BLaER1 treated with 17β-estradiol and CSF1 and Interleukin-3, amounts not matched to agents 10 nM and 100 nM (cell line): Measurements from ENCODE around the gene FAM163B.
A peak's percentile ranks its signal among the peaks of the same experiment; 100 is the strongest.

Experiments
- H3K27ac ChIP-seq, 11 experiments: shearing (Covaris generic); formaldehyde crosslinking; 2 replicates each; pipeline ENCODE4 v1.8.1; 2022
- H3K27me3 ChIP-seq, 11 experiments: shearing (Covaris generic); formaldehyde crosslinking; 2 replicates each; pipeline ENCODE4 v1.8.1; 2022
- H3K36me3 ChIP-seq, 11 experiments: shearing (Covaris generic); formaldehyde crosslinking; 2 replicates each; pipeline ENCODE4 v1.8.1; 2022
- H3K4me1 ChIP-seq, 10 experiments: shearing (Covaris generic); formaldehyde crosslinking; 2 replicates each; pipeline ENCODE4 v1.8.1; 2022
- H3K4me2 ChIP-seq, 11 experiments: shearing (Covaris generic); formaldehyde crosslinking; 2 replicates each; pipeline ENCODE4 v1.8.1; 2022
- H3K4me3 ChIP-seq, 10 experiments: shearing (Covaris generic); formaldehyde crosslinking; 2 replicates each; pipeline ENCODE4 v1.8.1; 2022
- H3K9ac ChIP-seq, 11 experiments: shearing (Covaris generic); formaldehyde crosslinking; 2 replicates each; pipeline ENCODE4 v1.8.1; 2022
- H3K9me3 ChIP-seq, 11 experiments: shearing (Covaris generic); formaldehyde crosslinking; replicated peaks in 1 of 11; 2 replicates each; pipeline ENCODE4 v1.8.1; 2022
- H4K20me1 ChIP-seq, 11 experiments: shearing (Covaris generic); formaldehyde crosslinking; 2 replicates each; pipeline ENCODE4 v1.8.1; 2022
- Cebpa-rat ChIP-seq, 11 experiments: shearing (Covaris generic); IDR thresholded peaks; 2 replicates each; pipeline ENCODE4 v1.8.1; 2022

The FAM163B gene

DNA sequence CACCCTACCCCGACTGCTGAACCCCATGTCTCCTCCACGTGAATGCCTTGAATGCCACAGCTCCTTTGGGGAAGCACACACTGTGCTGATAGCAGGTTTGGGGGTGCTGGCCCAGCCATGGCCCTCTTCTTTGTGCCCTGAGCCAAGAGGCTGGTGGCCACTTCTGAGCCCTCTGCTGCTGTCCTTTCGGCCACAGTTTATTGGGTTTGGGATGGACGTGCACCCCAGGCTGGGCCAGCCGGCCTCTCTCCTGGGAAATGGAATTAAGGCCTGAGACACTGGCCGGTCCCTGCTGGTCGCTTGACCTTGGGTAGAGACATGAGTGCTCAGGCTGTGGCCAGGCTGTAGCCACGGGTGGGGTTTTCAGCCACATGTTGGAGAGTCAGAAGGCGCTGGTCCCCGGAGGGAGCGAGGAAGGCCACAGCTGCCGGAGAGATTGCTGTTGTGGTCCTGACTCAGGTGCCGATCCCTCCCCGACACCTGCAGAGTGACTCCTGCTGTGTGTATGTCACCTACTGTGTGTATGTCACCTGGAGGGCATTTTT is 26.6 kb downstream of the FAM163B start:
- H3K4me2 ChIP-seq, result peak overlapping the region in 10 of 11 experiments; percentile 30 to 99 (median 94); a peak in 18 of 22 replicates
- H3K4me3 ChIP-seq, result no peak overlapping the region
- peak overlapping the region in 4 of 11 experiments; percentile 89 to 99 (median 97); a peak in 10 of 22 replicates for H3K27ac ChIP-seq
- no peaks in the 10 kb centered on the region for H3K9me3 ChIP-seq
- H3K36me3 ChIP-seq, result no peaks in the 10 kb centered on the region
- peaks cover 82 to 100% (median 99%) of the 10 kb centered on the region in 10 experiments for H3K4me1 ChIP-seq
- peak overlapping the region in 4 of 11 experiments; percentile 81 to 93 (median 88); a peak in 8 of 22 replicates for H3K9ac ChIP-seq
- peaks cover 0 to 75% (median 0%) of the 10 kb centered on the region in 11 experiments; a peak in 4 of 22 replicates for H4K20me1 ChIP-seq
- TF ChIP-seq Cebpa-rat (IDR thresholded peaks at IDR 0.05), result no peak
- H3K27me3 ChIP-seq, result peaks cover 0 to 93% (median 6%) of the 10 kb centered on the region in 11 experiments; a peak in 12 of 22 replicates

DNA sequence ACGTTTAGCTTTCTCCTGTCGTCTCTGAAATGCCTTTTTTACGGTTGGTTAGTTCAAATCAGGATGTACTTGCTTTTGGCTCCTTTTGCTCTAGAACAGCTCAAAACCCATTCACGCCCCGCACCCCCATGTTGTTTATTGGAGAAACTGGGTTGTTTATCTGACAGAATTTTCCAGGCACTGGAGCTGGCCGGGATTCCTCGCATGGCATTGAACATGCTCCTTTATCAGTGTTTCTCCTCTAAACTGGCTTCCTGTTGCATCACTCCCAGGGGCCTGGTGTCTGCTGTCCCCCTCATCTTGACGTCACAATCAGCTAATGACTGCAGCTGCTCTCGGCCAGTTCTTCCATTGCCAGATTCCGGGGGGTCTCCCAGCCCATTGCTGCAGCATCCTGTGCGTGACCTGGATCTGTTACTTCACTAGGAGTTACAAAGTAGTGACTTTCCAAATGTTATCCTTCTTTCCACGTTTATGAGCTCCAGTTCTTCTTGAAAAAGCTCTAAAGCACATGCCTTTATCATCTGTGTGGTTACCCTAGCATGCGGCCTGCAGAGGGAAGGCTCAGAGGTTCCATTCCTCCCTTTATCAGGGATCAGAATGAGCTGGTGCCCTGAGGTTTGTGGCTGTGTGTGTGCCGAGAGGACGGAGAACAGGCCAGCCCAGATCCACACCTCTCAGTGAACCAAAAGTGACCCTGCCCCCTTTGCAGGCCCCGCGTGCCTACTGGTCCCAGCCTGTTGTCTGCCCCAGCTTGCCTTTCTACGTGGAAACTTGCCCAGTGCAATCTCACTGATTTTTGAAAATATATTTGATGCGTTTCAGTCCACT is 27.5 kb downstream of the FAM163B start:
- Histone ChIP-seq H3K27ac (peak overlapping the region in 5 of 11 experiments; percentile 11 to 99 (median 97); a peak in 9 of 22 replicates), H3K4me1 (peaks cover 90 to 100% (median 100%) of the 10 kb centered on the region in 10 experiments), H3K27me3 (peaks cover 0 to 95% (median 6%) of the 10 kb centered on the region in 11 experiments; a peak in 12 of 22 replicates), H3K4me3 (no peak overlapping the region), H3K36me3 (no peaks in the 10 kb centered on the region), H3K4me2 (peak overlapping the region; percentile 0 to 99 (median 94); a peak in 20 of 22 replicates), H4K20me1 (peaks cover 0 to 70% (median 0%) of the 10 kb centered on the region in 11 experiments; a peak in 4 of 22 replicates), H3K9me3 (no peaks in the 10 kb centered on the region), H3K9ac (peak overlapping the region in 5 of 11 experiments; percentile 6 to 93 (median 88); a peak in 8 of 22 replicates)
- TF ChIP-seq Cebpa-rat (IDR thresholded peaks at IDR 0.05), result peak in 5 of 11 experiments; percentile 27 to 73 (median 49); a peak in 8 of 22 replicates

DNA sequence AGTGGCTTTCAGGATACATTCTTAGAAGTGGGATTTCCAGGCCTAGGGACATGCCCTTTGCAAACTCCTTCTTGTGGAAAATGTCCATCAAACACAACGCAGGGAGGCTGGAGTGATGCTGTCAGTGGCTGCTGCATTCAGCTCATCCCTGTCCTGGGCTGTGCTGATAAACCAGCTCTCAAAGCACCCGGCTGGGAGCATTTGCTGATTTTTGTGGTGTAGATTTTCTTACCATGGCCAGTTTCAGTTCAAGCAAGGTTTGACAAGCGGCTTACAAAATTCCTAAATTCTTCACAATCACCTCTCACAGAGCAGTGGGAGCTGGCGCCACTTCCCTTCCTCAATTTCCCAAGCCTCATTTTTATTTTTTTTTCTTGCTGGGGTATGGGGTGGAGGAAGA is 28.2 kb downstream of the FAM163B start:
- TF ChIP-seq Cebpa-rat (IDR thresholded peaks at IDR 0.05), result no peak
- Histone ChIP-seq H3K36me3 (no peaks in the 10 kb centered on the region), H3K9ac (peak overlapping the region in 5 of 11 experiments; percentile 6 to 93 (median 88); a peak in 8 of 22 replicates), H3K9me3 (no peaks in the 10 kb centered on the region), H3K4me3 (no peak overlapping the region), H3K27ac (peak overlapping the region in 5 of 11 experiments; percentile 11 to 99 (median 97); a peak in 9 of 22 replicates), H3K4me2 (peak overlapping the region in 10 of 11 experiments; percentile 30 to 99 (median 94); a peak in 19 of 22 replicates), H3K4me1 (peaks cover 92 to 100% (median 100%) of the 10 kb centered on the region in 10 experiments), H3K27me3 (peaks cover 0 to 90% (median 6%) of the 10 kb centered on the region in 11 experiments; a peak in 12 of 22 replicates), H4K20me1 (peaks cover 0 to 63% (median 0%) of the 10 kb centered on the region in 11 experiments; a peak in 4 of 22 replicates)

DNA sequence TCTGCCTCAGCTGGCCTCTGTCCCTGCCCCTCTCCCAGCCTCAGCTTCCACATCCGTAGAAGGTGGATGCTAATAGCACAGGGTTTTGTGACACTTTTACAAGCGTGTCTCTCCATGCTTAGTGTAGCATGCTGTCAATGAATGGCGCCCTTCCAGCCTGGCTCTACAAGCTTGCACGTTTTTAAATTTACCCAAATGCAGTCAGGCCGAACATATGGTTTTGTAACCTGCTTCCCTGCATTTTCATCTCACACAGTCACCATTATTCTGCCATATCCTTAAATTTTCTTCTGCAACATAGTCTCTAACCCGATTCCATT is 28.8 kb downstream of the FAM163B start:
- Histone ChIP-seq H3K9ac (peak overlapping the region in 4 of 11 experiments; percentile 72 to 93 (median 83); a peak in 8 of 22 replicates), H3K4me3 (no peak overlapping the region), H3K27ac (peak overlapping the region in 6 of 11 experiments; percentile 0 to 99 (median 80); a peak in 7 of 22 replicates), H3K4me2 (peak overlapping the region in 10 of 11 experiments; percentile 80 to 99 (median 94); a peak in 18 of 22 replicates), H3K27me3 (peaks cover 0 to 88% (median 6%) of the 10 kb centered on the region in 11 experiments; a peak in 12 of 22 replicates), H3K9me3 (no peaks in the 10 kb centered on the region), H4K20me1 (peaks cover 0 to 56% (median 0%) of the 10 kb centered on the region in 11 experiments; a peak in 4 of 22 replicates), H3K4me1 (peaks cover 91 to 100% (median 100%) of the 10 kb centered on the region in 10 experiments), H3K36me3 (no peaks in the 10 kb centered on the region)
- no peak for TF ChIP-seq Cebpa-rat (IDR thresholded peaks at IDR 0.05)

DNA sequence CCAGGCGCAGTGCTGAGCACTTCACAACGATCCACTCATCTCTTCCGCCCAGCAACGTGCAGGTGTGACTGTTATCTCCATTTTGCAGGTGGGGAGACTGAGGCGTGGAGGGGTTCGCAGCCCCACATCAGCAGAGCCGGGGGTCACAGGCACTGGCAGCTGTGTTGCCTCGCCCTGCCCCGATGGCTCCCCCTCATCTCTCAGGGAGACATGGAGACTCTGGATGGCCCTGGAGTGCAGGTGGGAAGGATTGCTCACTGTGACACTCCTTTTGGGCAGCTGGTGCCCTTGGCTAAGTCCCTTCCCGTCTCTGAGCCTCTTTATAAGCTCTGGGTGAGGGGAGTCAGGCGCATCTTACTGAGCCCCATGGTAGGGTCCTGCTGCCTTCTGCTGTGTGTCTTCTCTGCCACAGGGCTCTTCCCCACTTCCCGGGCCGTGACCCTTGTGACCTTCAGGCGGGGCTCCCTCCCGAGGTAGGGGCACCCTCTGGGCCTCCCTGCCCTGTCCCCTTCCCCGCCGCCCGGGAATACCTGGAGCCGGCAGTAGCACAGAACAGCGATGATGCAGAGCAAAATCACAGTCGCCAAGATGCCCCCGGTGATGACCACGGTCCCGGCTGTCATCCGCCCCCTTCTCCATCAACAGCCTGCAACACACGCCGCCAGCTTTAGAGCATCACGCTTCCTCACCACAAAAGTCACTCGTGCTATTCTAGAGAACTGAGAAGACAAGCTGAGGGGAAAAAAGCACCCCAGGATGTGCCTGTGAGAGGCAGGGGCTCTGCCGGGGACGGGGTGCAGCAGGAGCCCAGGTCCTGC is 29.4 kb downstream of the FAM163B start:
- peaks cover 85 to 100% (median 100%) of the 10 kb centered on the region in 10 experiments for H3K4me1 ChIP-seq
- peaks cover 0 to 51% (median 0%) of the 10 kb centered on the region in 11 experiments; a peak in 4 of 22 replicates for H4K20me1 ChIP-seq
- peak overlapping the region in 4 of 11 experiments; percentile 72 to 93 (median 83); a peak in 8 of 22 replicates for H3K9ac ChIP-seq
- peaks cover 0 to 83% (median 6%) of the 10 kb centered on the region in 11 experiments; a peak in 12 of 22 replicates for H3K27me3 ChIP-seq
- H3K9me3 ChIP-seq, result no peaks in the 10 kb centered on the region
- H3K36me3 ChIP-seq, result no peaks in the 10 kb centered on the region
- peak overlapping the region in 6 of 11 experiments; percentile 53 to 99 (median 80); a peak in 10 of 22 replicates for H3K27ac ChIP-seq
- peak overlapping the region in 2 of 10 experiments; percentile 2 to 20; a peak in 3 of 20 replicates for H3K4me3 ChIP-seq
- H3K4me2 ChIP-seq, result peak overlapping the region; percentile 80 to 99 (median 94)
- no peak for TF ChIP-seq Cebpa-rat (IDR thresholded peaks at IDR 0.05)

DNA sequence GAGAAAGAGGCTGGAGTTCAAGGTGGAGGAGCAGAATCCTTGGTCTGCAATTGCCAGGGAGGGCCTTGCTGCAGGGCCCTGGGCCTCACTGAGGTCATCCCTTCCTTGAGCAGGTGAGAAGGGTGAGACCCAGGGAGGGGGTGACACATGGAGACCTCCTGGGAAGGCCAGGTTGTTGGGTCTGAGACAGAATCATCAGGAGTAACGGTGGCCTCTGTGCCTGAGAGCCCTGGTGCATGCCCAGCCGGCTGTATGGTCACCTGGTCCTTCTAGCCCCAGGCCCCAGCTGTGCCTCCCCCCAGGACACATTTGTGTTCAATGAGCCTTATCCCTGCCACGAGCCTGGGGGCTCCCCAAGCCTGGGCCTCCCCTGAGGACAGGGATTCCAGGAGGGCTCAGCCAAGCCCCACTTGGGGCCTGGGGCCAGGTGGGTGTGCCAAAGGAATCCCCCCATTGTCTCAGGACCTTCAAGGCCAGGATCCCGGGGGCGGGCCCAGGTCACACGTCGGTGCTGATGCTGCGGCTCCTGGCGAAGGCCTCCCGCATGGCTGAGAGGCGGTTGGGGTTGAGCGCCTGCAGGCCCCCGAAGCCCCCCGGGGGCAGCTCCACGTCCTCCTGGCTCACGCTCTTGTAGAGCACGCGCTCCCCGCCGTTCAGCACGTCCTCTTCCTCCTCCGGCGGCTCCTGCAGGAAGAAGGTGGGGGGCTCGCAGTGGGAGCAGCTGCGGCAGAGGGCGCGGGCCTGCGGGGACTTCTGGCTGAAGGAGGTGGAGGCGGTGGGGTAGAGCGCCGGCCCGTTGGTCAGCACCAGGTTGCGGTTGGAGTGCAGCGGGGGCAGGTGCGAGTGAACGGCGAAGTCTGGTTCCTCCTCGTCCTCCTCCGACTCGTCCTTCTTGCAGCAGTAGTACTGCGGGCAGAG is 30.4 kb downstream of the FAM163B start:
- no peak for TF ChIP-seq Cebpa-rat (IDR thresholded peaks at IDR 0.05)
- H3K4me2 ChIP-seq, result peak overlapping the region; percentile 80 to 99 (median 94)
- no peaks in the 10 kb centered on the region for H3K36me3 ChIP-seq
- peaks cover 0 to 83% (median 6%) of the 10 kb centered on the region in 11 experiments; a peak in 12 of 22 replicates for H3K27me3 ChIP-seq
- peak overlapping the region in 5 of 10 experiments; percentile 1 to 31 (median 20); a peak in 5 of 20 replicates for H3K4me3 ChIP-seq
- H3K9me3 ChIP-seq, result no peaks in the 10 kb centered on the region
- peak overlapping the region in 7 of 11 experiments; percentile 1 to 93 (median 72); a peak in 9 of 22 replicates for H3K9ac ChIP-seq
- H4K20me1 ChIP-seq, result peaks cover 0 to 42% (median 0%) of the 10 kb centered on the region in 11 experiments; a peak in 4 of 22 replicates
- peak overlapping the region in 7 of 11 experiments; percentile 1 to 99 (median 77); a peak in 12 of 22 replicates for H3K27ac ChIP-seq
- H3K4me1 ChIP-seq, result peaks cover 75 to 100% (median 100%) of the 10 kb centered on the region in 10 experiments

DNA sequence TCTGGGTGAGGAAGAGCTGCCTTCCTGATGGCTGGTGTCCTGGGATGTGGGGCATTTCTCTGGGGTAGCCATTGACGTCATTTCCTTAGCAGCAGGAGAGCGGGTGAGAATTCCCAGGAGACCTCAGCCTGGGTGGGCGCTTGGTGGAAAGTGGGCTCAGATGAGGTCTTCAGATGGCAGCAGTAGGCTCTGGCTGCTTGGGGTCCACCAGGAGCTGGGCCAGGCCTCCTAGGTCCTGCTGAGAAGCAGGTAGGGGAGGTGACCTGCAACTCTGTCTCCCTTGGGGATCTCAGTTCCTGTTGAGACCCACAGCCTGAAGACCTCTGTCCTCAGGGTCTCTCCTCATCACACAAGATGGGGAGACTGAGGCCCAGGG is 31.5 kb downstream of the FAM163B start:
- peak overlapping the region in 8 of 11 experiments; percentile 32 to 99 (median 71); a peak in 13 of 22 replicates for H3K27ac ChIP-seq
- H3K9ac ChIP-seq, result peak overlapping the region in 7 of 11 experiments; percentile 29 to 93 (median 72); a peak in 12 of 22 replicates
- H3K27me3 ChIP-seq, result peaks cover 0 to 83% (median 6%) of the 10 kb centered on the region in 11 experiments; a peak in 12 of 22 replicates

More for the DNA sequence above, 31.5 kb downstream of the FAM163B start:
- H3K9me3 ChIP-seq, result no peaks in the 10 kb centered on the region
- H3K4me1 ChIP-seq, result peaks cover 69 to 100% (median 100%) of the 10 kb centered on the region in 10 experiments
- no peaks in the 10 kb centered on the region for H3K36me3 ChIP-seq
- no peak for TF ChIP-seq Cebpa-rat (IDR thresholded peaks at IDR 0.05)
- peak overlapping the region; percentile 80 to 99 (median 94) for H3K4me2 ChIP-seq
- peaks cover 0 to 31% (median 0%) of the 10 kb centered on the region in 11 experiments; a peak in 4 of 22 replicates for H4K20me1 ChIP-seq
- peak overlapping the region in 2 of 10 experiments; percentile 1 to 25; a peak in 4 of 20 replicates for H3K4me3 ChIP-seq
